22Rv1 (cell line): ENCODE results near the gene SRRM3.
"Not testable (repeated sequence)": the region's sequence is repeated elsewhere in the genome, so short reads cannot be mapped to it uniquely, and the experiment has no call there.

ENCODE experiments used
- H3K27ac ChIP-seq: fragments of 450-650 bp; 2 replicates; pipeline ENCODE4 v1.5.1; 2017
- CTCF ChIP-seq: fragments of 450-650 bp; IDR thresholded peaks from 2 replicates; pipeline ENCODE4 v1.5.1; 2017; ENCODE audit warnings: mild to moderate bottlenecking
- ZFX ChIP-seq: fragments of 450-650 bp; IDR thresholded peaks from 2 replicates; pipeline ENCODE4 v1.6.1; 2017; ENCODE audit warnings: antibody characterized with exemption, borderline replicate concordance

SRRM3 gene

GRCh38 chr7:76201732-76202665 lies at the start of gene SRRM3:
Gene SRRM3, plus strand, starts transcription at chr7:76201896. Its CDS starts 33,171 bp downstream, at chr7:76235067.
- H3K27ac ChIP-seq, result peak within 1 kb of the TSS; percentile 80
- TF ChIP-seq CTCF (peak; percentile 93), ZFX (no peak)

- no peak for TF ChIP-seq CTCF
- TF ChIP-seq ZFX, result no peak
- no peak overlapping the region for H3K27ac ChIP-seq
Observed at GRCh38 chr7:76151932-76152331, 49.8 kb upstream of the SRRM3 start.

GRCh38 chr7:76153571-76154230 lies 48.0 kb upstream of the SRRM3 start:
- H3K27ac ChIP-seq, result not testable (repeated sequence)

- H3K27ac ChIP-seq, result no peak overlapping the region
- no peak for TF ChIP-seq ZFX
- TF ChIP-seq CTCF, result no peak
Observed at GRCh38 chr7:76155938-76156337, 45.8 kb upstream of the SRRM3 start.

- H3K27ac ChIP-seq, result not testable (repeated sequence)
Observed at GRCh38 chr7:76156992-76157685, 44.6 kb upstream of the SRRM3 start.

- not testable (repeated sequence) for H3K27ac ChIP-seq
Observed at GRCh38 chr7:76158416-76158815, 43.3 kb upstream of the SRRM3 start.

- H3K27ac ChIP-seq, result not testable (repeated sequence)
Observed at GRCh38 chr7:76162416-76163170, 39.1 kb upstream of the SRRM3 start.

- H3K27ac ChIP-seq, result not testable (repeated sequence)
Observed at GRCh38 chr7:76163812-76164211, 37.9 kb upstream of the SRRM3 start.

GRCh38 chr7:76165106-76165972 lies 36.4 kb upstream of the SRRM3 start:
- TF ChIP-seq CTCF, result no peak
- TF ChIP-seq ZFX, result no peak
- H3K27ac ChIP-seq, result peak overlapping the region; percentile 88
